ENCODE data around the gene TMEFF2. TPM values are rescaled to one million over a fixed set of nuclear protein-coding genes. Genes with fewer than 3 reads are reported as not detected.

The TMEFF2 gene
- total and polyA plus RNA-seq, 4 donors = 0.08 TPM; not detected in 3

DNA sequence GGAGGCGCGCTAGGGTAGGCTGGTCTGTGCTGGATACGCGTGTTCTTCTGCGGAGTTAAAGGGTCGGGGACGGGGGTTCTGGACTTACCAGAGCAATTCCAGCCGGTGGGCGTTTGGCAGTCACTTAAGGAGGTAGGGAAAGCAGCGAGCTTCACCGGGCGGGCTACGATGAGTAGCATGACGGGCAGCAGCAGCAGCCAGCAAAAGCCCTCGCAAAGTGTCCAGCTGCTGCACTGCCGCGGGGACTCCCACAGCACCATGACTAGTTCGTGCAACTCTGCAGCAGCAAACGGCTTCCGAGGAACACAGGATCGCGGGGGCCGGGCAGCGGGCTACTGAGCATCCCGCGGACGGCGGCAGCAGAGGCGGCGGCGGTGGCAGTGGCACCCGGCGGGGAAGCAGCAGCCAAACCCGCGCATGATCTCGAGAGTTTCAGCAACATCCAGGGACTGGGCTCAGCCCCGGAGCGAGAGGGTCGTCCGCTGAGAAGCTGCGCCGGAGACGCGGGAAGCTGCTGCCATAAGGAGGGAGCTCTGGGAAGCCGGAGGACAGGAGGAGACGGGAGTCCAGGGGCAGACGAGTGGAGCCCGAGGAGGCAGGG is 368 bp downstream of the TMEFF2 start:
- Histone ChIP-seq H3K27ac (ENCODE audit: low read depth in 1 of 2, low read length in 2 of 2) (no peak overlapping the region), H3K4me3 (ENCODE audit: low read depth in 1 of 3, low read length in 3 of 3) (peak overlapping the region in 1 of 3 donors; percentile 42), H3K27me3 (ENCODE audit: control insufficient read depth in 4 of 4, insufficient read depth in 4 of 4, low read length in 3 of 4) (peaks cover 0 to 22% (median 7%) of the 10 kb centered on the region in 4 donors)

More for the DNA sequence above, 368 bp downstream of the TMEFF2 start:
- H3K36me3 ChIP-seq (ENCODE audit: control insufficient read depth in 4 of 4, insufficient read depth in 3 of 4, low read depth in 1 of 4, low read length in 3 of 4) = no peaks in the 10 kb centered on the region
- H3K9me3 ChIP-seq (ENCODE audit: control insufficient read depth in 4 of 4, low read length in 3 of 4) = no peaks in the 10 kb centered on the region
- peaks cover 13 to 29% (median 23%) of the 10 kb centered on the region in 4 donors for H3K4me1 ChIP-seq (ENCODE audit: control insufficient read depth in 4 of 4, insufficient read depth in 4 of 4, low read length in 3 of 4)
- no peak for TF ChIP-seq JUND (IDR thresholded peaks at IDR 0.05)
- TF ChIP-seq SP1 (IDR thresholded peaks at IDR 0.05) = no peak
- no peak for TF ChIP-seq REST (IDR thresholded peaks at IDR 0.05)
- TF ChIP-seq RXRA (IDR thresholded peaks at IDR 0.05) = no peak
- TF ChIP-seq ATF3 (IDR thresholded peaks at IDR 0.05) = no peak
- TF ChIP-seq CTCF (IDR thresholded peaks at IDR 0.05; ENCODE audit: low read depth, low read length, missing input control) = no peak
- no peak for TF ChIP-seq YY1 (IDR thresholded peaks at IDR 0.05)
- no peak for TF ChIP-seq HNF4A (conservative IDR thresholded peaks at IDR 0.05)
- no peak for TF ChIP-seq EGR1 (IDR thresholded peaks at IDR 0.05; ENCODE audit: low read depth in 2 of 2)
- TF ChIP-seq MAX (IDR thresholded peaks at IDR 0.05) = no peak
- TF ChIP-seq, protein P1, sequence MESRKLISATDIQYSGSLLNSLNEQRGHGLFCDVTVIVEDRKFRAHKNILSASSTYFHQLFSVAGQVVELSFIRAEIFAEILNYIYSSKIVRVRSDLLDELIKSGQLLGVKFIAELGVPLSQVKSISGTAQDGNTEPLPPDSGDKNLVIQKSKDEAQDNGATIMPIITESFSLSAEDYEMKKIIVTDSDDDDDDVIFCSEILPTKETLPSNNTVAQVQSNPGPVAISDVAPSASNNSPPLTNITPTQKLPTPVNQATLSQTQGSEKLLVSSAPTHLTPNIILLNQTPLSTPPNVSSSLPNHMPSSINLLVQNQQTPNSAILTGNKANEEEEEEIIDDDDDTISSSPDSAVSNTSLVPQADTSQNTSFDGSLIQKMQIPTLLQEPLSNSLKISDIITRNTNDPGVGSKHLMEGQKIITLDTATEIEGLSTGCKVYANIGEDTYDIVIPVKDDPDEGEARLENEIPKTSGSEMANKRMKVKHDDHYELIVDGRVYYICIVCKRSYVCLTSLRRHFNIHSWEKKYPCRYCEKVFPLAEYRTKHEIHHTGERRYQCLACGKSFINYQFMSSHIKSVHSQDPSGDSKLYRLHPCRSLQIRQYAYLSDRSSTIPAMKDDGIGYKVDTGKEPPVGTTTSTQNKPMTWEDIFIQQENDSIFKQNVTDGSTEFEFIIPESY (IDR thresholded peaks at IDR 0.05) = no peak
- no peak for TF ChIP-seq GABPA (IDR thresholded peaks at IDR 0.05 in 1 of 2, conservative IDR thresholded peaks at IDR 0.05 in 1 of 2)
- no peak for TF ChIP-seq NR2F2 (IDR thresholded peaks at IDR 0.05)
- no peak for TF ChIP-seq HNF4G (IDR thresholded peaks at IDR 0.05)
- no peak for TF ChIP-seq FOXA1 (IDR thresholded peaks at IDR 0.05)
- TF ChIP-seq TAF1 (conservative IDR thresholded peaks at IDR 0.05) = no peak
- TF ChIP-seq RAD21 (IDR thresholded peaks at IDR 0.05) = no peak
- TF ChIP-seq FOXA2 (IDR thresholded peaks at IDR 0.05) = no peak
- H3K9ac ChIP-seq (ENCODE audit: low read depth in 1 of 2, low read length in 2 of 2) = no peak overlapping the region
- DNase-seq (ENCODE audit: low spot score) = no peak
- 3% methylated on average over 48 of the region's 48 CpGs for WGBS
